ENCODE data around the gene TRPC4AP. TPM values are rescaled to one million over a fixed set of nuclear protein-coding genes. Genes with fewer than 3 reads are reported as not detected.

Gene TRPC4AP
- total RNA-seq, 1 donor from 2014 or later, result 95.6 TPM

- DNase-seq (ENCODE audit: low spot score in 2 of 2, unreplicated experiment in 2 of 2), result no peak
- Mint-ChIP-seq H3K9me3 (no peaks in the 10 kb centered on the region), H3K4me1 (peaks cover 3% of the 10 kb centered on the region), H3K4me3 (no peak overlapping the region), H3K36me3 (no peaks in the 10 kb centered on the region), H3K27me3 (ENCODE audit: low read depth) (peaks cover 22% of the 10 kb centered on the region), H3K27ac (no peak overlapping the region)
- TF ChIP-seq CTCF (IDR thresholded peaks at IDR 0.05; ENCODE audit: unreplicated experiment), result no peak
These were observed 113.0 kb downstream of the TRPC4AP start for GRCh38 chr20:34979366-34980153.

- H3K27ac Mint-ChIP-seq, result no peak overlapping the region
- peaks cover under 1% of the 10 kb centered on the region for H3K4me1 Mint-ChIP-seq
These were observed 114.4 kb downstream of the TRPC4AP start for GRCh38 chr20:34978092-34978744.

GRCh38 chr20:34977365-34978091 is 115.1 kb downstream of the TRPC4AP start:
- no peak for TF ChIP-seq CTCF (IDR thresholded peaks at IDR 0.05; ENCODE audit: unreplicated experiment)
- peaks cover 4% of the 10 kb centered on the region for H3K4me1 Mint-ChIP-seq
- no peaks in the 10 kb centered on the region for H3K9me3 Mint-ChIP-seq
- H3K27me3 Mint-ChIP-seq (ENCODE audit: low read depth), result peaks cover 6% of the 10 kb centered on the region
- H3K36me3 Mint-ChIP-seq, result no peaks in the 10 kb centered on the region
- H3K27ac Mint-ChIP-seq, result no peak overlapping the region
- DNase-seq (ENCODE audit: low spot score in 2 of 2, unreplicated experiment in 2 of 2), result no peak
- no peak overlapping the region for H3K4me3 Mint-ChIP-seq

More at GRCh38 chr20:34978092-34978744, 114.4 kb downstream of the TRPC4AP start:
- H3K36me3 Mint-ChIP-seq, result no peaks in the 10 kb centered on the region
- no peaks in the 10 kb centered on the region for H3K9me3 Mint-ChIP-seq
- no peak overlapping the region for H3K4me3 Mint-ChIP-seq
- peaks cover 12% of the 10 kb centered on the region for H3K27me3 Mint-ChIP-seq (ENCODE audit: low read depth)
- no peak for DNase-seq (ENCODE audit: low spot score in 2 of 2, unreplicated experiment in 2 of 2)
- no peak for TF ChIP-seq CTCF (IDR thresholded peaks at IDR 0.05; ENCODE audit: unreplicated experiment)

GRCh38 chr20:34976286-34976685 is 116.3 kb downstream of the TRPC4AP start:
- H3K9me3 Mint-ChIP-seq, result no peaks in the 10 kb centered on the region

More at GRCh38 chr20:34976286-34976685, 116.3 kb downstream of the TRPC4AP start:
- Mint-ChIP-seq H3K4me1 (peaks cover 17% of the 10 kb centered on the region), H3K27me3 (ENCODE audit: low read depth) (peaks cover 3% of the 10 kb centered on the region), H3K27ac (no peak overlapping the region), H3K4me3 (no peak overlapping the region), H3K36me3 (no peaks in the 10 kb centered on the region)
- DNase-seq (ENCODE audit: low spot score in 2 of 2, unreplicated experiment in 2 of 2), result no peak
- no peak for TF ChIP-seq CTCF (IDR thresholded peaks at IDR 0.05; ENCODE audit: unreplicated experiment)
